OCI-LY7 (cell line): Measurements from ENCODE around the gene UPB1. TPM values are rescaled to one million over a fixed set of nuclear protein-coding genes. Genes with fewer than 3 reads are reported as not detected.

ENCODE experiments used
- BruUV-seq: library from RNA; stranded (reverse); fragments of 400-500 nt; replicated peaks from 2 replicates; lab custom pipeline; 2021; lab: Mats Ljungman, UMichigan
- CTCF ChIA-PET: fragments of 300-600 bp; sonication (Branson Sonifier 250); formaldehyde crosslinking; loops from one replicate; lab custom pipeline; 2022; ENCODE audit warnings: antibody characterized with exemption; ENCODE audit not compliant: unreplicated experiment; lab: Charles Lee
- POLR2A ChIA-PET: fragments of 300-600 bp; sonication (Branson Sonifier 250); formaldehyde crosslinking; loops from one replicate; lab custom pipeline; 2022; ENCODE audit warnings: antibody characterized with exemption; lab: Charles Lee
- DNase-seq: peaks from one replicate; pipeline ENCODE4 v3.0.0-alpha.2; 2015; ENCODE audit warnings: low spot score
- H2AFZ ChIP-seq: fragments of 200-600 bp; sonication (generic), shearing (Covaris generic); 2 replicates; pipeline ENCODE4 v1.6.1; 2014; ENCODE audit warnings: mild to moderate bottlenecking, antibody characterized with exemption, low read length, moderate library complexity
- H3K27ac ChIP-seq: fragments of 200-600 bp; sonication (generic); 2 replicates; pipeline ENCODE4 v1.5.1; 2014; ENCODE audit warnings: mixed run types, low read depth, mild to moderate bottlenecking, moderate library complexity, low read length, inconsistent platforms; ENCODE audit not compliant: poor library complexity, severe bottlenecking
- H3K36me3 ChIP-seq: fragments of 200-600 bp; sonication (generic); 2 replicates; pipeline ENCODE4 v1.6.1; 2014; ENCODE audit warnings: mild to moderate bottlenecking, antibody characterized with exemption, low read length, moderate library complexity, mixed read lengths; ENCODE audit not compliant: insufficient read depth
- H3K4me1 ChIP-seq: fragments of 200-600 bp; sonication (generic); 2 replicates; pipeline ENCODE4 v1.5.1; 2014; ENCODE audit warnings: mild to moderate bottlenecking, low read length; ENCODE audit not compliant: insufficient read depth, poor library complexity, severe bottlenecking
- H3K4me2 ChIP-seq: fragments of 200-600 bp; sonication (generic); 2 replicates; pipeline ENCODE4 v1.6.1; 2014; ENCODE audit warnings: mild to moderate bottlenecking, low read length
- H3K4me3 ChIP-seq: fragments of 200-600 bp; sonication (generic); 2 replicates; pipeline ENCODE4 v1.5.1; 2014; ENCODE audit warnings: mild to moderate bottlenecking, low read depth, low read length; ENCODE audit not compliant: poor library complexity, severe bottlenecking
- H3K79me2 ChIP-seq: fragments of 200-600 bp; sonication (generic); 2 replicates; pipeline ENCODE4 v1.6.1; 2016; ENCODE audit warnings: low read depth, mild to moderate bottlenecking, low read length, moderate library complexity, mixed read lengths; ENCODE audit not compliant: insufficient read depth
- H3K9me2 ChIP-seq: fragments of 200-600 bp; sonication (generic); 2 replicates; pipeline ENCODE4 v1.6.1; 2016; ENCODE audit warnings: mild to moderate bottlenecking, low read length, mixed read lengths; ENCODE audit not compliant: insufficient read depth
- H3K9me3 ChIP-seq: fragments of 200-600 bp; sonication (generic); 2 replicates; pipeline ENCODE4 v1.6.1; 2014; ENCODE audit warnings: mild to moderate bottlenecking, mixed run types, low read length, mixed read lengths
- H4K20me1 ChIP-seq: fragments of 200-600 bp; sonication (generic); 2 replicates; pipeline ENCODE4 v1.6.1; 2014; ENCODE audit warnings: mild to moderate bottlenecking, antibody characterized with exemption, low read length, moderate library complexity, mixed read lengths; ENCODE audit not compliant: insufficient read depth
- EZH2phosphoT487 ChIP-seq: fragments of 200-600 bp; sonication (generic); IDR thresholded peaks from 2 replicates; pipeline ENCODE4 v1.6.1; 2018; ENCODE audit warnings: low read depth, borderline replicate concordance, mild to moderate bottlenecking, mixed run types, antibody characterized with exemption, low read length, moderate library complexity, mixed read lengths
- intact Hi-C: fragments of 100-400 bp; cut with micrococcal nuclease; formaldehyde crosslinking; loops from one replicate; pipeline ENCODE4 v1.10.0; 2022; ENCODE audit not compliant: unreplicated experiment
- total RNA-seq, 2 experiments: library from RNA; depleted of rRNA in 1 of 2; stranded (reverse); fragments of >200 nt in 1 of 2; shearing (Covaris generic) in 1 of 2; gene quantifications; 2 replicates each; pipeline ENCODE4 v1.2.3, GENCODE V29; 2014 to 2022
- TF ChIP-seq, protein P1 (sequence below): fragments of 200-600 bp; sonication (generic); conservative IDR thresholded peaks from 2 replicates; pipeline ENCODE4 v1.5.1; 2014; ENCODE audit warnings: mild to moderate bottlenecking, antibody characterized with exemption, low read length, moderate library complexity, mixed read lengths

The UPB1 gene
- total RNA-seq, 2 experiments from 2014 or later, result 0.69 to 0.70 TPM

DNA sequence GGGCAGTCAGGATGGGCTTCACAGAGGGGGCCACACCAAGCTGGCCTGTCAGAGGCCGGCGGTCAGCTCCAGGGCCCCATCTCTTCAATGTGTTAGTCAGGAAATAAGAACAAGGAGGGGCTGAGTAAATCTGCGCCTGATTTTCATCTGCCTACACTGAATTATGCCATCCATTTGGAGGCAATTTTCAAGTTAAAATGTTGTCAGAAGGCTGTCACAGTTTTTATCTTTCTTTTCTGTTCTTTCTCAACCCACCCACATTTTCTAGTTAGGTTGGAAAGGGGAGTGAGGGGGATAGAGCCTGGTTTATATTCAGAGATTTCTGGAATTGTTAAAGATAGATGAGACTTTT is 48.9 kb upstream of the UPB1 start:
- TF ChIP-seq EZH2phosphoT487, result no peak
- TF ChIP-seq, protein P1, sequence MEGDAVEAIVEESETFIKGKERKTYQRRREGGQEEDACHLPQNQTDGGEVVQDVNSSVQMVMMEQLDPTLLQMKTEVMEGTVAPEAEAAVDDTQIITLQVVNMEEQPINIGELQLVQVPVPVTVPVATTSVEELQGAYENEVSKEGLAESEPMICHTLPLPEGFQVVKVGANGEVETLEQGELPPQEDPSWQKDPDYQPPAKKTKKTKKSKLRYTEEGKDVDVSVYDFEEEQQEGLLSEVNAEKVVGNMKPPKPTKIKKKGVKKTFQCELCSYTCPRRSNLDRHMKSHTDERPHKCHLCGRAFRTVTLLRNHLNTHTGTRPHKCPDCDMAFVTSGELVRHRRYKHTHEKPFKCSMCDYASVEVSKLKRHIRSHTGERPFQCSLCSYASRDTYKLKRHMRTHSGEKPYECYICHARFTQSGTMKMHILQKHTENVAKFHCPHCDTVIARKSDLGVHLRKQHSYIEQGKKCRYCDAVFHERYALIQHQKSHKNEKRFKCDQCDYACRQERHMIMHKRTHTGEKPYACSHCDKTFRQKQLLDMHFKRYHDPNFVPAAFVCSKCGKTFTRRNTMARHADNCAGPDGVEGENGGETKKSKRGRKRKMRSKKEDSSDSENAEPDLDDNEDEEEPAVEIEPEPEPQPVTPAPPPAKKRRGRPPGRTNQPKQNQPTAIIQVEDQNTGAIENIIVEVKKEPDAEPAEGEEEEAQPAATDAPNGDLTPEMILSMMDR, result no peak
- intact Hi-C loops, result no loop called here
- Histone ChIP-seq H3K4me3 (no peak overlapping the region), H4K20me1 (no peaks in the 10 kb centered on the region), H3K9me2 (no peaks in the 10 kb centered on the region), H3K79me2 (no peaks in the 10 kb centered on the region), H2AFZ (no peak overlapping the region), H3K36me3 (peaks cover 36% of the 10 kb centered on the region), H3K27ac (no peak overlapping the region), H3K9me3 (peaks cover 4% of the 10 kb centered on the region; the same call in 1 of the 2 replicates), H3K4me2 (no peak overlapping the region), H3K4me1 (peaks cover 13% of the 10 kb centered on the region)
- POLR2A ChIA-PET, result no interaction called here
- CTCF ChIA-PET, result no interaction called here
- no TSS peak for BruUV-seq
- no peak for DNase-seq

DNA sequence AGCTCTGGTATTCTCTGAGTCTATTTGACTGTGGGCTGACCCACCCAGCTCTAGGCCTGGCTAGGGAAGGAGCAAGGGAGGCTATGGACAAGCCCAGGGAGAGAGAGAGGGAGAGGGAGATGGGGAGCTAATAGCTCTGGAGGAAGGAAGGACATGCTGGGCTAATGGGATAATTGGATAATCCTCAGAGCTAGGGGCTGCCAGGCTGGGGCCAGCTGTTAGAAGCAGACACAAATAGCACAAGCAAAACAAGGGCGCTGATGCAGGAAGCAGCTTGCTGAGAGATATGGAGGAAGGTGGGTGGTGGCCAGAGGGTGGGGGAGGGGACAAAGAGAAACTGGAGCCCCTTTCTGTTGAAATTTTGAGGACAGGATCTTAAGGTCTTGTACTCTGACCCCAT is 44.5 kb upstream of the UPB1 start:
- CTCF ChIA-PET, result interaction anchor here (0.6 to 1.1 kb wide), 2 partner anchors 15 to 51 kb away, joined by 3 to 9 read pairs; no protein-coding TSS in a partner anchor
- Histone ChIP-seq H4K20me1 (no peaks in the 10 kb centered on the region), H3K36me3 (peaks cover 4% of the 10 kb centered on the region; the same call in 1 of the 2 replicates), H3K4me2 (0 out of 2 replicates have a peak overlapping the region, but pooled peaks have one; percentile 16), H3K27ac (no peak overlapping the region), H3K9me2 (no peaks in the 10 kb centered on the region), H3K4me1 (peaks cover 13% of the 10 kb centered on the region), H2AFZ (no peak overlapping the region), H3K4me3 (no peak overlapping the region), H3K79me2 (no peaks in the 10 kb centered on the region), H3K9me3 (peaks cover 14% of the 10 kb centered on the region; the same call in 1 of the 2 replicates)
- BruUV-seq, result no TSS peak
- POLR2A ChIA-PET, result interaction anchor here (0.6 kb wide), 1 partner anchor 1181 kb away, joined by 4 read pairs; no protein-coding TSS in a partner anchor
- TF ChIP-seq, protein P1, result no peak
- no peak for TF ChIP-seq EZH2phosphoT487
- intact Hi-C loops, result no loop called here
- DNase-seq, result peak; percentile 57

DNA sequence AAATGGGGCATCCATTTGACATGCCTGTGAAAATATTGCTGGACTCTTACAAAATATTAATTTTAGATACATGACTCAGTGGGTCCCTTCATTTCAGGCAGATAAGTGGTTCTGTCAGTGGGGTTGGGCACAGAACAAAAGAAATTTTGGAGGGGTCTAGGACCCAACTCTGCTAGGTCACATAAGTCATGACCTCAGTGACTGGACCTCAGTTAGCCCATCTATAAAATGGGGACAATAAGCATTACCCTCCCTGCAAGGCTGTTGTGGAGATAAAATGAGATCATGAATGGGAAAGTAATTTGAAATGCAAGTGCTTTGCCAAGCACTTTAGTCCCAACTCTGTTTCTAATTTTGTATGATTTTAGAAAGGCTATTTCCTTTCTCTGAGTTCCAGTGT is 44.0 kb upstream of the UPB1 start:
- H3K9me2 ChIP-seq, result no peaks in the 10 kb centered on the region
- POLR2A ChIA-PET, result no interaction called here
- H3K4me2 ChIP-seq, result no peak overlapping the region
- no peak for TF ChIP-seq EZH2phosphoT487
- TF ChIP-seq, protein P1, result no peak
- no peak for DNase-seq
- no peak overlapping the region for H2AFZ ChIP-seq
- H4K20me1 ChIP-seq, result no peaks in the 10 kb centered on the region
- CTCF ChIA-PET, result interaction anchor here (1.1 kb wide), 1 partner anchor 16 kb away, joined by 3 read pairs; no protein-coding TSS in a partner anchor
- peaks cover 4% of the 10 kb centered on the region; the same call in 1 of the 2 replicates for H3K36me3 ChIP-seq
- no TSS peak for BruUV-seq
- intact Hi-C loops, result no loop called here
- no peaks in the 10 kb centered on the region for H3K79me2 ChIP-seq
- H3K27ac ChIP-seq, result no peak overlapping the region
- no peak overlapping the region for H3K4me3 ChIP-seq
- H3K4me1 ChIP-seq, result peaks cover 13% of the 10 kb centered on the region
- peaks cover 14% of the 10 kb centered on the region; the same call in 1 of the 2 replicates for H3K9me3 ChIP-seq
